Hepatocyte (in vitro differentiated cells): ENCODE measurements around the gene OR14A2.
"Not testable (repeated sequence)": the region's sequence is repeated elsewhere in the genome, so short reads cannot be mapped to it uniquely, and the experiment has no call there.

Experiments
- EZH2phosphoT487 ChIP-seq: fragments of 200-600 bp; sonication (generic); IDR thresholded peaks from one replicate; pipeline ENCODE4 v1.6.1; 2018; ENCODE audit warnings: antibody characterized with exemption, mild to moderate bottlenecking, low read depth, moderate library complexity; ENCODE audit not compliant: unreplicated experiment, severe bottlenecking
- TF ChIP-seq, protein P1 (sequence below): fragments of 200-600 bp; sonication (generic); IDR thresholded peaks from 2 replicates; pipeline ENCODE4 v1.5.1; 2016; ENCODE audit warnings: antibody characterized with exemption, mild to moderate bottlenecking; ENCODE audit not compliant: poor library complexity

DNA sequence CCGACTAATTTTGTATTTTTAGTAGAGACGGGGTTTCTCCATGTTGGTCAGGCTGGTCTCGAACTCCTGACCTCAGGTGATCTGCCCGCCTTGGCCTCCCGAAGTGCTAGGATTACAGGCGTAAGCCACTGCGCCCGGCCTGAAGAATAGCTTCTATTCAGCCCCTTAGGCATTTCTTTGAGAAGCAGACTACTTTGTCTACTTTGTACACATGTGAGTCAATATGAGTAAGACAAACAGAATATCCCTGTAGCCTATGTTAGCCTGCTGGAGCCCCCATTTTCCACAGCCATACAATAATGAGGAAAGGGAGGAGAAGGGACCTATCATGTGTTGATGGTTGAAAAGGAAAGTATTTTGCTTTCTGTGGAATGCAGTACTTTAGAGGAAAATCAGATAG, 37.3 kb downstream of the OR14A2 start:
- TF ChIP-seq, protein P1, sequence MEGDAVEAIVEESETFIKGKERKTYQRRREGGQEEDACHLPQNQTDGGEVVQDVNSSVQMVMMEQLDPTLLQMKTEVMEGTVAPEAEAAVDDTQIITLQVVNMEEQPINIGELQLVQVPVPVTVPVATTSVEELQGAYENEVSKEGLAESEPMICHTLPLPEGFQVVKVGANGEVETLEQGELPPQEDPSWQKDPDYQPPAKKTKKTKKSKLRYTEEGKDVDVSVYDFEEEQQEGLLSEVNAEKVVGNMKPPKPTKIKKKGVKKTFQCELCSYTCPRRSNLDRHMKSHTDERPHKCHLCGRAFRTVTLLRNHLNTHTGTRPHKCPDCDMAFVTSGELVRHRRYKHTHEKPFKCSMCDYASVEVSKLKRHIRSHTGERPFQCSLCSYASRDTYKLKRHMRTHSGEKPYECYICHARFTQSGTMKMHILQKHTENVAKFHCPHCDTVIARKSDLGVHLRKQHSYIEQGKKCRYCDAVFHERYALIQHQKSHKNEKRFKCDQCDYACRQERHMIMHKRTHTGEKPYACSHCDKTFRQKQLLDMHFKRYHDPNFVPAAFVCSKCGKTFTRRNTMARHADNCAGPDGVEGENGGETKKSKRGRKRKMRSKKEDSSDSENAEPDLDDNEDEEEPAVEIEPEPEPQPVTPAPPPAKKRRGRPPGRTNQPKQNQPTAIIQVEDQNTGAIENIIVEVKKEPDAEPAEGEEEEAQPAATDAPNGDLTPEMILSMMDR, result not testable (repeated sequence)
- TF ChIP-seq EZH2phosphoT487, result not testable (repeated sequence)
